ENCODE results near the gene POFUT2. TPM values are rescaled to one million over a fixed set of nuclear protein-coding genes. Genes with fewer than 3 reads are reported as not detected.
A peak's percentile ranks its signal among the peaks of the same experiment; 100 is the strongest.

Gene POFUT2
- total RNA-seq, 1 donor from 2014 or later = 39.4 TPM

DNA sequence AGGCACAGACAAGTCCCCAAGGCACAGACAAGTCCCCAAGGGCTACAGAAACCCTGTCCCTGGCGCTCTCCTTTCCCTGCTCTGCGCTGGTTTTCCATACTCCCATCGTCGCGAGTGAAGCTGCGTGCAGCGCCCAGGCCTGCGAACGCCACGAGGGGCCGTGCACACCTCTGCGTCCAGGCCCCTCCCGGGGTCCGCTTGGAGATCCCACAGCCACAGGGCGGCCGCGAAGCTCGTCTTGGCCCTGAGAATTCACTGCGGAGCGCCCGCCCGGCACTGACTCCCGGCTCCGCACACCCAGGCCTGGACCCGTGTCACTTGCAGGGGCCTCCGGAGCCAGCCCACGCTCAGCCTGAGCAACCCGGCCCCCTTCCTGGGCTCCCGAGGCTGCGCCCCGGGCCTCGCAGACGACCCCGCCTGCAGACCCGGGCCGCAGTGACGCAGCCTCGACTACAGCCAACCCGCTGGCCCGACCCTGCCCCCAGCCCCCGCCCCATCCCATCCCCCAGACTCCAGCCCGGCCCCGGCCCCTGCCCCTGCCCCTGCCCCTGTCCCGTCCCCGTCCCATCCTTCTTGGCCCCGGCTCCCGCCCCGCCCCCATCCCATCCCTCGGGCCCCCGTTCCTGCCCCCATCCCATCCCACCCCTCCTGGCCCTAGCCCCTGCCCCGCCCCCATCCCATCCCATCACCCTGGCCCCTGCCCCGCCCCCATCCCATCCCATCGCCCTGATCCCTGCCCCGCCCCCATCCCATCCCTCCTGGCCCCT is 841 bp downstream of the POFUT2 start:
- intact Hi-C loops (cut with DNase I) = loop anchor here (5.0 kb wide), 1 partner anchor 145 kb away; no protein-coding TSS in a partner anchor
- Histone ChIP-seq H3K4me3 (peak overlapping the region; percentile 61 to 98), H3K9me3 (no peaks in the 10 kb centered on the region), H3K4me1 (peaks cover 10 to 13% of the 10 kb centered on the region in 2 donors), H3K27ac (peak overlapping the region; percentile 83 to 88), H3K27me3 (no peaks in the 10 kb centered on the region), H3K36me3 (peaks cover 37 to 39% of the 10 kb centered on the region in 2 donors)
- TF ChIP-seq, protein P1, sequence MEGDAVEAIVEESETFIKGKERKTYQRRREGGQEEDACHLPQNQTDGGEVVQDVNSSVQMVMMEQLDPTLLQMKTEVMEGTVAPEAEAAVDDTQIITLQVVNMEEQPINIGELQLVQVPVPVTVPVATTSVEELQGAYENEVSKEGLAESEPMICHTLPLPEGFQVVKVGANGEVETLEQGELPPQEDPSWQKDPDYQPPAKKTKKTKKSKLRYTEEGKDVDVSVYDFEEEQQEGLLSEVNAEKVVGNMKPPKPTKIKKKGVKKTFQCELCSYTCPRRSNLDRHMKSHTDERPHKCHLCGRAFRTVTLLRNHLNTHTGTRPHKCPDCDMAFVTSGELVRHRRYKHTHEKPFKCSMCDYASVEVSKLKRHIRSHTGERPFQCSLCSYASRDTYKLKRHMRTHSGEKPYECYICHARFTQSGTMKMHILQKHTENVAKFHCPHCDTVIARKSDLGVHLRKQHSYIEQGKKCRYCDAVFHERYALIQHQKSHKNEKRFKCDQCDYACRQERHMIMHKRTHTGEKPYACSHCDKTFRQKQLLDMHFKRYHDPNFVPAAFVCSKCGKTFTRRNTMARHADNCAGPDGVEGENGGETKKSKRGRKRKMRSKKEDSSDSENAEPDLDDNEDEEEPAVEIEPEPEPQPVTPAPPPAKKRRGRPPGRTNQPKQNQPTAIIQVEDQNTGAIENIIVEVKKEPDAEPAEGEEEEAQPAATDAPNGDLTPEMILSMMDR (IDR thresholded peaks at IDR 0.05) = no peak
- peak in 1 of 2 donors; percentile 62 for DNase-seq (ENCODE audit: low spot score in 2 of 2)

DNA sequence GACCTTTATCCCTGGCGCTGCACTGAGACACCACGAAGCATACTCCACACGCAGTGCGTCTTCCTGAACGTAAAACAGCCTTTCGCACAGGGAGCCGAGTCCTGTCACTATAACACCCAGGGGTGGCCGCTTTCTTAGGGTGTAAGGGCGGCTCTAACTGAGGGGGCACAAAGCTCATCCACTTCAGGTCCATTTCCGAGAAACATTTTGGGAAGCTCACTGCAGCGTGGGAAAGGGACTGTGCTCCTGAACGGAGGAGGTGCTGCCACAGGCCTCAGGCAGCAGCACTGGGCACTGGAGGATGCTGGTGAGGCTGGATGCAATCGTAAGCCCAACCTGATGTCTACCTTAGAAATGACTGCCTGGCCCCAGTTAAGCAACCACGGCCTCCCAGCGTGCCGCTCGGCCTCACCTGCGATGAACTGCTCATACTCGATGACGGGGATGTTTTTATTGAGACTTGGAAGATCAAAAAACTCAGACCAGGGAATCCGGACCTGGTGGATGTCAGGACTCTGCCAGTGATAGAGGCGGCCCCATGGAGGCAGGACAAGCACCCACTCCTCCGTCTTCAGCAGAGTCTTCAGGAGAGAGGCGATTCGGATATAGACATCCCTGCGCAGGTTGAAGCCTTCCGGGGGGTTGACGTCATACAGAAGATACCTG is 2.3 kb downstream of the POFUT2 start:
- Histone ChIP-seq H3K9me3 (no peaks in the 10 kb centered on the region), H3K27ac (no peak overlapping the region), H3K4me1 (peaks cover 10 to 13% of the 10 kb centered on the region in 2 donors), H3K4me3 (no peak overlapping the region), H3K27me3 (no peaks in the 10 kb centered on the region), H3K36me3 (peaks cover 51 to 54% of the 10 kb centered on the region in 2 donors)
- TF ChIP-seq, protein P1 (IDR thresholded peaks at IDR 0.05) = no peak
- DNase-seq (ENCODE audit: low spot score in 2 of 2) = peak in 1 of 2 donors; percentile 46
- intact Hi-C loops (cut with DNase I) = loop anchor here (5.0 kb wide), 1 partner anchor 143 kb away; no protein-coding TSS in a partner anchor

DNA sequence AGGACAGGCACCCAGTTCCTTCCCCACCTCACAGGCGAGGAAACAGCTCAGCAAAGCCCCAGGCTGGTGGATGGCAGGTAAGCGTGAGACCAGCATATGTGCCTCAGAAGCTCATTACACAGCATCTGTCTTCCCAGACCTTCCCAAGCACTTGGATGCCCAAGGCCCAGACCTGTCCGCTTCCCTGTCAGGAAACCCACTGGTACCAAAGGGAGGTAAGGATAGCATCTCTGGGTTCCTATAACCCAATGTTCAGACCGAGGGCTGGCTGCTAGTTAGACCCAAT is 3.3 kb downstream of the POFUT2 start:
- Histone ChIP-seq H3K4me1 (peaks cover 10 to 13% of the 10 kb centered on the region in 2 donors), H3K9me3 (no peaks in the 10 kb centered on the region), H3K27ac (no peak overlapping the region), H3K36me3 (peaks cover 61 to 64% of the 10 kb centered on the region in 2 donors), H3K27me3 (no peaks in the 10 kb centered on the region), H3K4me3 (no peak overlapping the region)
- DNase-seq (ENCODE audit: low spot score in 2 of 2) = no peak
- TF ChIP-seq, protein P1 (IDR thresholded peaks at IDR 0.05) = no peak
- intact Hi-C loops (cut with DNase I) = no loop called here

DNA sequence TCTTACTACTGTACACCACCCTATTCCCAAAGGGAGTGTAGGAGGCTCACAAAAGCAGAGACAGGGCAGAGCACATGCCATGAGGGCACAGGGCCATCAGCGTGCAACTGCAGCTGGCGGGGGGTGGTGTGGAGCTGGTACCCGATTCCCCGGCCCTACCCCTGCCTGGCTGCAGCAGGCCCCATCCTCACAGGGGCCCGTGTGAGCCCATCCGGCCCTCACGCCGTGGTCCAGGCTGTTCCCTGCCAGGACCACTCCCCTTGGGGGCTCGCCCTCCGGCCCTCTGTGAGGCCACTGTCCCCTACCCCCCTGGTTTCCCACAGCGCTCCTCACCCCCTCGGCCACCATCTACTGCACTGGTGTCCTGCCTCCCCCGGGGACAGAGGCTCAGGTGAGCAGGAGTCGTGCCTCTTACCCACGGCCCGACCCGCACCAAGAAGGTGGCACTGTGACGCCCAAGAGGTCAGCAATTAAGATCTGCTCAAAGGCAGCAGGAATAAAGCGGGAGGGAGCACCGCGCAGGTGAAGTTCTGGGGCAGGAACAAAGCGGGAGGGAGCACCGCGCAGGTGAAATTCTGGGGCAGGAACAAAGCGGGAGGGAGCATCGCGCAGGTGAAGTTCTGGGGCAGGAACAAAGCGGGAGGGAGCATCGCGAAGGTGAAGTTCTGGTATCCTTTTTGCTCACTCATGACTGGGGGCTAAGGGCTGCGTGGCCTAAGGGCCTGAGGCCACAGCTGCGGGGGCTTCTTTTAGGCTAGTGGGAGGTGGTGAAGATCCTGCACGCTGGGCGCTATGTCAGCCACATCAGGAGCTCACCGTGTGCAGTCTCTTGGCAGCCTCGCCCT is 3.9 kb downstream of the POFUT2 start:
- Histone ChIP-seq H3K4me3 (no peak overlapping the region), H3K4me1 (peaks cover 10 to 13% of the 10 kb centered on the region in 2 donors), H3K9me3 (no peaks in the 10 kb centered on the region), H3K27ac (no peak overlapping the region), H3K36me3 (peaks cover 62 to 64% of the 10 kb centered on the region in 2 donors), H3K27me3 (no peaks in the 10 kb centered on the region)
- intact Hi-C loops (cut with DNase I) = no loop called here
- TF ChIP-seq, protein P1 (IDR thresholded peaks at IDR 0.05) = no peak
- DNase-seq (ENCODE audit: low spot score in 2 of 2) = peak in 1 of 2 donors; percentile 57

DNA sequence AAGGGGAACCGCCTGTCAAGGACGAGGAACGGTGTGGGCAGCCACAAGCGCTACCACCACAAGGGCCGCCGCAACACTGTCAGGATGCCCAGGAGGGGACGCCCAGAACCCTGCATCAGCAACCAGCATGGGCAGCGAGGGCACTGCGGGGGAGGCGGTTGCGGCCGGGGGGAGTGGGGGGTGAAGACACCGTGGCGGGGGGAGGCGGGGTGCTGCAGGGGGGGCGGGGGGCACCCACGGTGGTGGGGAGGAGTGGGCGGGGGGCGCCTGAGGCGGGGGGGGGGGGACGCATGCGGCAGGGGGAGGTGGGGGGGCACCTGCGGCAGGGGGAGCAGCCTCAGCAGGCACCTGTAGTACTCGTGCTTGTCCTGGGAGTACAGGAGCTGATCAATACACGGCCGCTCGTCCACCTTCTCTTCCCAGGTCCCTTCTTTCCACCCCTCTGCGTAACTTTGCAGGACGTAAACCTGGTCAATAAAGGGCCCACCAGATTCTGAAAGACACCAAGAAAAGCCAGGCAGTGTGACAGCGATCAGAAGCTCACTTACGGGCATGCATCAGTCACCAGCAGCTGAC is 4.6 kb downstream of the POFUT2 start:
- peaks cover 69 to 70% of the 10 kb centered on the region in 2 donors for H3K36me3 ChIP-seq
- DNase-seq (ENCODE audit: low spot score in 2 of 2) = peak in 1 of 2 donors; percentile 40
- H3K4me1 ChIP-seq = peaks cover 4 to 7% of the 10 kb centered on the region in 2 donors
- no peak overlapping the region for H3K27ac ChIP-seq
- no peaks in the 10 kb centered on the region for H3K27me3 ChIP-seq
- H3K9me3 ChIP-seq = no peaks in the 10 kb centered on the region
- no peak overlapping the region for H3K4me3 ChIP-seq
- intact Hi-C loops (cut with DNase I) = no loop called here
- TF ChIP-seq, protein P1 (IDR thresholded peaks at IDR 0.05) = no peak

All from ascending aorta (tissue), 2 donors.